Midbrain (tissue), 1 donor: ENCODE results near the gene PEX14.

Experiments
- DNase-seq: peaks from one replicate; lab custom pipeline; 2025; lab: John Stamatoyannopoulos, UW

PEX14 gene

DNA sequence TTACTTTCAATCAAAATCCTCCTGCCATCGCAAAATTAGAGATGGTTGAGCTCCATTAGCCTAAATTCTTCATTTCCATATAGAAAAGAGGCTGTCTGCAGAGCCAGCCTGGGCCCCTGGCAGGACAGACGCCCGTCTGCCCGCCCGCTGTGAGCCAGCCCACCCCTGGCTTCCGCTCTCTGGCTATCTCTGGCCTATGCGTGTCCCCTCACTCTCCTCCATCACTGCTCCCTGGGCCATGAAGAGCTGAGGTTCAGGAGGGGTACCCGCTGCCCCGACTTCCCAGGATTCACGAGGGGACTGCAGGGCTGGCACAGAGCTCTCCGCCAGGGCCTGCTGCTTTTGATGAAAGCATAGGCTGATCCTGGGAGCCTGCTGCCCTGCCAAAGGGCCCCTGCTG lies 204.1 kb downstream of the PEX14 start:
- no peak for DNase-seq

DNA sequence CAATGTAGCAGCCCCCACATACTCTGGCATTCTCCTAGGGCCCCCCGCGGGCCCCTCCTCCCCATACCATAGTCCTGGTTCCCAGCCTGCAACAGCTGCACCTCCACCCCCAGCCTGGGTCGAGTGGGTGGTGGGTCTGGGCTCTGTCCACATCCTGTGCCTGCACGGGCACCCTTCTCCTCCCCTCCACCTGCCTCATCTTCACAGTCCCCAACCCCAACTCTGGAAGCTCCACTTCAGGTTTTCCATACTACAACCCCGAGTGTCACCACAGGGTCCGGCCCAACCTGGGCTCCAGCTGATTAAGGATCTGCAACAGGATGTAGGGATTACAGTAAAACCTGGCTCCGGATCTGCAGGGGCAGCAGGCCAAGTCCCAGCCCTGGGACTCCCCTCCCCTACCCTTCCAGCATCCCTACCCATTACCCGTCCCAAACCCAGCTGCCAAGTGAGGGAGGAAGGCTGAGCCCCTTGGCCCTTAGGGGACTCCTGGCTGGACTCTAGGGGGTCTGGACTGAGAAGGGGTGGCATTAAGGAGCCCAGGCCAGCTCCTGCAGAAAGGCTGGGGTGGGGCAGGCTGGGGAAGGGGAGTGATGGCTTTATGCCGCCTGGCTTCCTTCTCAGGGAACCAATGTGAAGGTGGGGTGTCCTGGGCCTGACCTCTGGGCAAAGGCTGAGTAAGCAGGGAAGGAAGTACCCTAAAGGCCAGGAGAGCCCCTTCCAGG lies 204.9 kb downstream of the PEX14 start:
- DNase-seq: no peak
